Subcutaneous adipose tissue (tissue), 4 donors: Measurements from ENCODE around the gene JAKMIP1. TPM values are rescaled to one million over a fixed set of nuclear protein-coding genes. Genes with fewer than 3 reads are reported as not detected.

Source experiments
- CTCF ChIP-seq: fragments of 450-650 bp; IDR thresholded peaks from one replicate; pipeline ENCODE4 v1.5.1; 2016; ENCODE audit warnings: low read depth, mild to moderate bottlenecking, control low read depth, antibody characterized with exemption, moderate library complexity
- total RNA-seq, 4 donors: library from RNA; depleted of rRNA; stranded (reverse); fragments of >200 nt; gene quantifications; one replicate each; pipeline ENCODE4 v1.1.0, GENCODE V29; 2016

JAKMIP1 gene
- total RNA-seq, 4 donors from 2014 or later: 0.33 to 0.88 (median 0.36) TPM

- TF ChIP-seq CTCF: no peak
These were observed 128.2 kb downstream of the JAKMIP1 start for GRCh38 chr4:6071959-6072720.

- no peak for TF ChIP-seq CTCF
These were observed 129.0 kb downstream of the JAKMIP1 start for GRCh38 chr4:6071191-6071958.

GRCh38 chr4:6069845-6070709, 130.3 kb downstream of the JAKMIP1 start:
- no peak for TF ChIP-seq CTCF

GRCh38 chr4:6068986-6069385, 131.4 kb downstream of the JAKMIP1 start:
- TF ChIP-seq CTCF: no peak

- no peak for TF ChIP-seq CTCF
These were observed 134.3 kb downstream of the JAKMIP1 start for GRCh38 chr4:6065934-6066590.

GRCh38 chr4:6065166-6065565, 135.2 kb downstream of the JAKMIP1 start:
- no peak for TF ChIP-seq CTCF
